NCI-H1436 treated with DMSO at 0.1 percent for 48 hours (cell line): ENCODE measurements around the gene RBM4.

Experiments
- DNase-seq: peaks from one replicate; lab custom pipeline; 2025; lab: John Stamatoyannopoulos, UW

The RBM4 gene

DNA sequence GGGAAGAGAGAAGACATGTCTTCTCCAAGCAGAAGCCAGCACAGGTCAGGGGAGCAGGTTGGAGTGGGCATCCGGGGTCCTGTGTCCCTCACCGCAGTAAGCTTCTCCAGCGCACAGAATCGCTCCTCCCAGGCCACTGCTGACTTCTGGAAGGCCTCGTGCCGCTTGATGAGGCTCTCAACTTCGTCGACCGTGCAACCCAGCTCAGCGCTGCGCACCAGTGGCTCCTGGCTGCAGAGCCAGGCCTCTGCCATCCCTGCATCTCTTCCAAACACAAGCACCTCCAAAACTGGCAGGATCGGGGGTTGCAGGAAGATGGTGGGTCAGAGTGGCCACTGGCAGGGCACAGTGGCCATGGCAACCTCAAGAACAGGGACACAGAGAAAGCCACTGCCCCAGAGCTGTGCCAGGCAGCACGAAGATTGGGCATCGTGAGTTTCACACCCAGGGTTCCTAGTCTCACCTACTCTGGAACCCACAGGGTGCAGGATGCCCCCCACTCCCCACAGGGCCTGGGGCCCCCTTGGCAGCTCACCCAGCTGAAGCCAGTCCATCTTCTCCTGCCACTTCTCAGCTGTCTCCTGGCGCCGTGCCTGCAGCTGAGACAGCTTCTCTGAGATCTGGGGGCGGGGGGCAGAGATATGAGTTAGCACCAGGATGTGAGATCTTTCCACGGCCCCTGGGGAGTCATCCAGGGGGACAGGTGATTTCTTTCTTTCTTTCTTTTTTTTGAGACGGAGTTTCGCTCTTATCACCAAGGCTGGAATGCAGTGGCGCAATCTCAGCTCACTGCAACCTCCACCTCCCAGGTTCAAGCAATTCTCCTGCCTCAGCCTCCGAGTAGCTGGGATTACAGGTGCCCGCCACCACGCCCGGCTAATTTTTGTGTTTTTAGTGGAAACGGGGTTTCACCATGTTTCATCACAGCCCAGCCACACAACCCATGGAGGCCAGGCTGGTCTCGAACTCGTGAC lies 50.3 kb downstream of the RBM4 start:
- no peak for DNase-seq

- DNase-seq: no peak
Measured at GRCh38 chr11:66689661-66690590, 51.4 kb downstream of the RBM4 start.

- DNase-seq: no peak
Measured at GRCh38 chr11:66691311-66691980, 52.9 kb downstream of the RBM4 start.

GRCh38 chr11:66692446-66692845 lies 53.9 kb downstream of the RBM4 start:
- no peak for DNase-seq

DNA sequence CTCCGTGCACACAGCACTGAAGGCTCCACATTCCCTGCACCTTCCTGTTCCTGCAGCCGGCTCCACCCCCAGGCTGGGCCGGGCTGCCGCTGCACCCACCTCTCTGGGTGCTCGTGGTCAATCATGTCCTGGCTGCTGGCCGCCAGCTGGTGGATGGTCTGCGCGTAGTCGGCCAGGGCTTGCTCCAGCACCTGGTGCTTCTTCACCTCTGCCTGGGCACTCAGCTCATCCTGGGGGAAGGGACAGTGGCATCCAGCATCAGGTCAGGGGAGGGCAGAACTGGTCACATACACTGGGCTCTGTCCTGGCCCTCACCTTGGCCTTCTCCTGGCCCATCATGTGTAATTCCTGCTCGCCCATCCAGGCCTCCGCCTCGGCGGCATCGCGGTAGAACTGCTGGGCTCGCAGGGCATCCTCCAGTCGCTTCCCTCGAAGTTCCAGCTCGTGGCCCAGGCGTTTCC lies 54.4 kb downstream of the RBM4 start:
- no peak for DNase-seq

DNA sequence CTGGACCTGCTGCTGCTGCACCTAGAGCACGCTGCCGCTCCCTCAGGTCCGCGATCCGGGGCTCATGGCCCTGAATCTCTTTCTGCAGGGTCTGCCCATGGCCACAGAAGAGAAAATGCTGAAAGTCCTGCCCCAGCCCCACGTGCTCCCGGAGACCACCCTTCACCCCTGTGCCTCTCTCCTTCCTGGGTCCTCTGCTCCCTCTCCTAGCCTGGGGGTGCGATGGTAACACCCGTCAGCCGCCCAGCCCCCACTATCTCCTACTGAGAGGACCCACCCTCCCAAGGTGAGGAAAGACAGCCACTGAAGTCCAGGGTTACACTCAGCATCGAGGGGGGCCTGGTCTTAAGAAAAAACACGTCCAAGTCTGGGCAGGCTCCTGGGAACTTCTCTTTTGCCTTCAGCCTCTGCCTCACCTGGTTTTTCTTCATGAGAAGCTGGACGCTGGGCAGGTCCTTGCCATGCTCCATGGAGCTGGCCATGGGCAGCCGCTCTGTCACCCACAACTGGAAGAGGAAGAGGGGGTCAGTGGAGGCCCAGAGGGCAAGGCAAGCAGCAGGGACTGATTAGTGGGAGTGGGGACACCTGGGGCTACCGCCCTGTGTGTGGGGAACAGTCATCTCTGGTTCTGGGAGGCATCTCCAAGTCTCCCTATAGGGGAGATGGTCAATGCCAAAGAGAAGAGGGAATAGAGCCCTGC lies 55.0 kb downstream of the RBM4 start:
- DNase-seq: no peak

- DNase-seq: no peak
Measured at GRCh38 chr11:66694056-66694410, 55.5 kb downstream of the RBM4 start.

- DNase-seq: no peak
Measured at GRCh38 chr11:66694732-66695207, 56.3 kb downstream of the RBM4 start.
